ENCODE measurements around the gene TMEM150B. TPM values are rescaled to one million over a fixed set of nuclear protein-coding genes. Genes with fewer than 3 reads are reported as not detected.
A peak's percentile ranks its signal among the peaks of the same experiment; 100 is the strongest.

The TMEM150B gene
- polyA plus RNA-seq, 3 donors = 1.4 to 1.6 (median 1.6) TPM

- no peak for DNase-seq
These were observed 30.2 kb upstream of the TMEM150B start for GRCh38 chr19:55355213-55355821.

GRCh38 chr19:55354698-55355212 lies 29.6 kb upstream of the TMEM150B start, which contains the start of gene COX6B2:
COX6B2 (minus strand) TSS chr19:55354719; CDS start chr19:55354521, 198 bp downstream.
- DNase-seq = no peak

GRCh38 chr19:55353803-55354697 lies 28.9 kb upstream of the TMEM150B start:
- DNase-seq = no peak

- no peak for DNase-seq
These were observed 28.2 kb upstream of the TMEM150B start for GRCh38 chr19:55353356-55353802.

DNA sequence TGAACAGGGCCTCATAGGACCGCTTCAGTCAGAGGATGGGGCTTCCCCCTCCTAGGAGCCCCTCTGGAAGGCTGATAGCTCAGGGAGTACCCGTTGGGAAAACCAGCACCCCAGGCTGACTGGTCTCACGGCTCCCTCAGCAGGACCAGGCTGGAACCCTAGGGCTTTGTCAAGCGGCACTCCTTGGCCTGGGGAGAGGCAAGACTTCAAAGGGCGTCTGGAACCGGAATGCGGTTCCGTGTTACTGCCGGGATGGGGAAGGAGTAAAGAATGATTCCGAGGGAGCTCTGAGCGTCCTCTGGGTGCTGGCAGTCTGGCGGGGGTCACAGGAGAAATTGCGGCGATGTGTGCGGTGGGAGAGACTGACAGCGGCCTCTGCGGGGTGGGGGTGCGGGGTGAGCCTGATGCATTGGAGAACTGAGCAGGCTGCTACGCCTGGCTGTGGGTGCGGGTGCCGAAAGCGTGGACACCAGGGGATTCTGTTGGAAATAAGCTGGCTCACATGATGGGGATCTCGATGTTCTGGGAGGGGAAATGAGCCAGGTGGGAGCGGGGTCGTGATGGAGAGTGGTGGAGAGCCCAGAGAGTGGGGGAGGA lies 27.5 kb upstream of the TMEM150B start:
- DNase-seq = no peak

DNA sequence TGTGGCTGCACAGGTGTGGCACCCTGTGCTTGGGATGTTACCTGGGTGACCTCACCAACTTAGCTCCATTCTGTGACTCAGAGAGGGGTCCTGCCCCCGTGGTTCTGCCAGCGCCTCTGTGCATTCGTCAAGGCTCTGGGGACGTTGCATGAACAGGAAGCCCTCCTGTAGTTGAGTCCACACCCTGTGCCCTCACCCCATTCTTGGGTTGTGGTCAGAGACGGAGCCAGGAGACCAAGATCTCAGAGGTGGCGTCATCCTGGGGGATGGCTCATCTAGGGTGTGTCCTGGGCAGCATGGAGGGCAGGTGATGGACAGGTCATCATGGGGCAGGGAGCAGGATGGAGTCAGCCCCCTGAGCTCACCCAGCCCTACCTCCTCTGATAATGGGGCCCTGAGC lies 26.9 kb upstream of the TMEM150B start:
- DNase-seq = no peak

GRCh38 chr19:55350620-55351315 lies 25.6 kb upstream of the TMEM150B start:
- no peak for DNase-seq

- no peak for DNase-seq
These were observed 23.3 kb upstream of the TMEM150B start for GRCh38 chr19:55348317-55349034.

GRCh38 chr19:55347442-55348009 lies 22.4 kb upstream of the TMEM150B start:
- DNase-seq = no peak

DNA sequence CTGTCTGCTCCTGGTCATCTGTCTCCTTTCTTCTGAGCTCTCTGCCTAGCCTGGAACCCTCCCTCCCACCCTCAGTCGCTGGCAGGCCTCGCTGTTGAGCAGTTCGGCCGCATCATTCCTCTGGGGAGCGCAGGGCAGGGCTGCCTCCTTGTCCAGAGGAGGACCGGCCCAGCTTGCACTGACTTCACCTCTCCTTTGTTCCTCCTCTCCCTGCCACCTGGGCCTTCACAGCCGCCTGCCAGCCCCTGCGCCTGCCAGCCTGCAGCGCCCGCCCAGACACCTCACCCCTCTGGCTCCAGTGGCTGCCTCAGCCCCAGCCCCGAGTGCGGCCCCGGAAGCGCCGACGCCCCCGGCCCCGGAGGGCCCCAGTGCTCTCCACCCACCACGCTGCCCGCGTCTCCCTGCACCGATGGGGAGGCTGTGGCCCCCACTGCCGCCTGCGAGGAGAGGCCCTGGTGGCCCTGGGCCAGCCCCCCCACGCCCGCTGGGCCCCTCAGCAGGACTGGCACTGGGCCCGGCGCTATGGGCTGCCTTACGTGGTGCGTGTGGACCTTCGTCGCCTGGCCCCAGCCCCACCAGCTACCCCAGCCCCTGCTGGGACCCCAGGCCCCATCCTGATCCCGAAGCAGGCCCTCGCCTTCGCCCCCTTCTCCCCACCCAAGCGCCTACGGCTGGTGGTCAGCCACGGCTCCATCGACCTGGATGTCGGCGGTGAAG lies 21.7 kb upstream of the TMEM150B start:
- DNase-seq = no peak

DNA sequence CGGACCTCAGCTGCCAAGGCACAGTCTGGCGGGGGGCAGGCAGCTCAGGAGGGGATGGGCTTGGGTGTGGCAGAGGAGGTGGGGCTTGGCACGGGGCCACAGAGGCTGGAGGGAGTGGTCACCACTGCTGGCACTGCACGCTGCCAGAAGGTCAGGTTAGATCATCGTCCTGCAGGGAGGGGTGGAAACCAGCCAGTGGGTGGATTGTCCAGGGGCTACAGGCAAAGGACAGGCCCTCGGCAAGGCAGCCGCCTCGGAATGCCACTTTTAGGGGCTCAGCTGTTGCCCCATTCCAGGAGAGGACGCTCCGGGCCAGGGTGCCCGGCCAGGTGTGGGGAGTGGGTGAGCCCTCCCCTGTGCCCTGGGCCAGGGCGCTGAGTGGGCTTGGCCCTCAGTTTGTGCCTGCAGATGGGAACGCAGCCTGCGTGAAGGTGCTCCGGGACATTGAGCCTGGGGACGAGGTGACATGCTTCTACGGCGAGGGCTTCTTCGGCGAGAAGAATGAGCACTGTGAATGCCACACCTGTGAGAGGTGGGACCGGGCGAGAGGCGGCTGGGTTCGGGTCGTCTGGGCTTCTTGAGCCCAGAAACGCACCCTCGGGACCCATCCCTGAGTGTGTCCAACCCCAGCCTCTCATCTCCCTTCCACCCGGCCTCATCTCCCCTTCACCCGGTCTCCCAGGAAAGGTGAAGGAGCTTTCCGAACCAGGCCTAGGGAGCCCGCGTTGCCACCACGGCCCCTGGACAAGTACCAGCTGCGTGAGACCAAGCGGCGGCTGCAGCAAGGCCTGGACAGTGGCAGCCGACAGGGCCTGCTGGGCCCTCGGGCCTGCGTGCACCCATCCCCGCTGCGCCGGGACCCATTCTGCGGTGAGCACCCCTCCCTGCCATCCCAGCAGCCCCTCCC lies 20.9 kb upstream of the TMEM150B start:
- no peak for DNase-seq

DNA sequence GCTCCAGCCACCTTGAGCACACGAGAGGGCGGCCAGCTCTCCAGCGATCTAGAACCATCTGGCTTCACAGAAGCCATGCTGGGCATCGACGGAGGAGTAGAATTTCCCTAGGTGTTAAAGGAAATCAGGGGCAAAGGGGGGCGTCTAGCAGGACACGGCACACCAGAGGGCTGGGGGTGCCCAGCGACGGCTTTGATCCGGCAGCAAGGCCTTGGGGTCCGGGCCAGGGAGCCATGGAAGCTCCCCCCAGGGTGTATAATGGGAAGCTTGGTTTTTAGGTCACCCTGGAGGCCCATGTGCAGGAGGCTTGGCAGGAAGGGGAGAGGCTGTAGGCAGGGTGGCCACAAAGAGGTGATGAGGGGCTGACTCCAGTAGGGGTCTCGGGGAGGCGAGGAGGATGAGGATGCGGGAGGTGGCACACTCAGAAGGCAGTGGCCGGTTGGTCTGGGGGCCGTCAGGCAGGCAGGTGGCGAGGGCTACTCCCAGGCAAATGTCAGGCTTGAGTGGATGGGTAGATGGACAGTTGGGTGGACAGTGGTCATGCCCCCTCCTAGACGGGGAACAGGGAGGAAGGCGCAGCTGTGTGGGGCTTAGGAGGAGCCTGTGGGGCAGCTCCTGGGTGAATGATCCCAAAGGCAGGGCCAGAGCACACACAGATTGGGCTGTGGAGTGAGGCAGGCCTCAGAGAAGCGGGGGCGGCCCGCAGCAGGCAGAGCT lies 20.1 kb upstream of the TMEM150B start:
- DNase-seq = no peak

DNA sequence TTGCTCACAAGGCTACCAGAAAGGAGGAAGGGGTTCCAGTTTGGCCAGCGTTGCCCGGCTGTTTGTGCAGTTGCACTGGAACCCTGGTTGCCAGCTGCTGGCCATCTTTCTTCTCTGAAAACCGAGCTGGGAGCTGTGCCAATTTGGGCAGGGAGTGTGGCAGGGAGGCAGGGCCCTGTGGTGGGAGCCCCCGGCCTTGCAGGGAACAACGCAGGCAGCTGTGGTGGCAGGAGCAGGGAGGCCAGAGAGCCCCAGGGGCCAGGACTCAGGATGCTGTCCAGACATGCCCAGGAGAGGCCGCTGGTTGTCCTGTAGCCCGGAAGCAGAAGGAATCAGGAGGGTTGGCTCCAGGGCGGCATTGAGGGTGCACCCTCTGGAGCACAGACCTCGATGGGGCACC lies 19.3 kb upstream of the TMEM150B start:
- no peak for DNase-seq

GRCh38 chr19:55341595-55342531 lies 16.7 kb upstream of the TMEM150B start:
- no peak for DNase-seq

DNA sequence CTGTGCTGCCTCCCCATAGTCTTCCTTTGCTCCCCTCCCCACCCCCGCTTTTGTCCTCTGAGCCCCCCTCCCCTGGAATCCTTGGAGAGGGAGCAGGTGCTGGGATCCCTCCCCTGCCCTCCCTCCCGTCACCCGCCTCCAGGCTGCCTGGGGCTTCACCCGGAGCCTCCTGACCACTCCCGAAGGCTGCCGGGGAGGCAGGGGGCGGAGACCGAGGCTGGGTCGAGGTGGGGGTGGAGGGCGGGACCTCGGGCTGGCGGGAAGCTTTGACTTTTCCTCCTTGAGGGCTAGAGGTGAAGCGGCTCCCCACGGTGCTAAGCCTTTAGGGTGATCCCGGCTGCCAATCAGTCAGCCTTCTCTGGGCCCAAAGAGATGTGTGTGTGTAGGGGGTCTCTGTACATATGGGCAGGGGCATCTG lies 16.0 kb upstream of the TMEM150B start:
- peak; percentile 65 for DNase-seq

DNA sequence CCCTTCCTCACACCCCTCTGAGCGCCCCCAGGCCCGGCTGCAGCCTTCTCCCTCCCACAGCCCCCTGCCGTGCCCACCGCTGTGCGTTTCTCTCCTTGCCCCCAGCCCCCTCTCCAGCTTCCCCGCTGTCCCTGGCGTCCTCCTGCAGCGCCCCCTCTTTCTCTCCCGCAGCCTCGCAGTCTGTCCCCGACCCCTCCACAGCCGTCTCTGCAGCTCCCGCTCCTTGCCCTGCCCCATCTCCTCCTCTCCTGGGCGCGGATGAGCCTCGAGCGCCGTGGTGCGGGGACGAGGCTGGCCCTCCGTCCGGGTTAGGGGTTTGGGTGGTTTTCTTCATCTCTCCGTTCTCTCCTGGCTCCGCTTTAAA lies 15.6 kb upstream of the TMEM150B start:
- no peak for DNase-seq
